A673 (cell line): Measurements from ENCODE around the gene MTTP. TPM values are rescaled to one million over a fixed set of nuclear protein-coding genes. Genes with fewer than 3 reads are reported as not detected.

ENCODE experiments used
- BruUV-seq: library from RNA; stranded (reverse); fragments of 400-500 nt; replicated peaks from 2 replicates; lab custom pipeline; 2021; lab: Mats Ljungman, UMichigan
- CTCF ChIA-PET: fragments of 300-600 bp; sonication (Branson Sonifier 250); formaldehyde crosslinking; loops from one replicate; lab custom pipeline; 2022; ENCODE audit warnings: antibody characterized with exemption; lab: Charles Lee
- POLR2A ChIA-PET: fragments of 300-600 bp; sonication (Branson Sonifier 250); formaldehyde crosslinking; loops from one replicate; lab custom pipeline; 2022; ENCODE audit warnings: antibody characterized with exemption; ENCODE audit not compliant: low non-redundant PET; lab: Charles Lee
- DNase-seq: peaks from one replicate; pipeline ENCODE4 v3.0.0-alpha.2; 2015; ENCODE audit warnings: low spot score
- H3K27ac ChIP-seq: fragments of 200-600 bp; sonication (generic); 2 replicates; pipeline ENCODE4 v1.5.1; 2016; ENCODE audit warnings: mixed run types, low read depth, mild to moderate bottlenecking, mixed read lengths, antibody characterized with exemption, low read length; ENCODE audit not compliant: poor library complexity, severe bottlenecking
- H3K27me3 ChIP-seq: fragments of 200-600 bp; sonication (generic); replicated peaks from 2 replicates; pipeline ENCODE4 v1.6.1; 2017; ENCODE audit warnings: mixed run types, low read depth, mild to moderate bottlenecking, mixed read lengths, antibody characterized with exemption, low read length; ENCODE audit not compliant: insufficient read depth, poor library complexity
- H3K36me3 ChIP-seq: fragments of 200-600 bp; sonication (generic); 2 replicates; pipeline ENCODE4 v1.6.1; 2016; ENCODE audit warnings: mixed run types, mild to moderate bottlenecking, mixed read lengths, antibody characterized with exemption, low read length; ENCODE audit not compliant: insufficient read depth, poor library complexity, severe bottlenecking
- H3K4me1 ChIP-seq: fragments of 200-600 bp; sonication (generic); 2 replicates; pipeline ENCODE4 v1.6.1; 2017; ENCODE audit warnings: mixed run types, mild to moderate bottlenecking, mixed read lengths, antibody characterized with exemption, low read length; ENCODE audit not compliant: insufficient read depth, poor library complexity, severe bottlenecking
- H3K4me3 ChIP-seq: fragments of 200-600 bp; sonication (generic); 2 replicates; pipeline ENCODE4 v1.5.1; 2016; ENCODE audit warnings: low read depth, mixed run types, mild to moderate bottlenecking, mixed read lengths, low read length; ENCODE audit not compliant: poor library complexity, severe bottlenecking
- H3K9me3 ChIP-seq: fragments of 200-600 bp; sonication (generic); 2 replicates; pipeline ENCODE4 v1.6.1; 2016; ENCODE audit warnings: mixed run types, low read depth, mild to moderate bottlenecking, mixed read lengths, antibody characterized with exemption, low read length; ENCODE audit not compliant: poor library complexity, severe bottlenecking
- EZH2 ChIP-seq: fragments of 200-600 bp; sonication (generic); IDR thresholded peaks from 2 replicates; pipeline ENCODE4 v1.6.1; 2017; ENCODE audit warnings: borderline replicate concordance, low read depth, mild to moderate bottlenecking, mixed read lengths, antibody characterized with exemption, low read length; ENCODE audit not compliant: poor library complexity, severe bottlenecking
- intact Hi-C: fragments of 100-400 bp; cut with micrococcal nuclease; formaldehyde crosslinking; loops from one replicate; pipeline ENCODE4 v1.10.0; 2022; ENCODE audit not compliant: unreplicated experiment
- total RNA-seq: library from RNA; stranded (reverse); gene quantifications from 2 replicates; pipeline ENCODE4 v1.2.3, GENCODE V29; 2021
- TF ChIP-seq, protein P1 (sequence below): fragments of 300-800, 200-600 bp; sonication (generic); conservative IDR thresholded peaks from 2 replicates; pipeline ENCODE4 v1.5.1; 2017; ENCODE audit warnings: low read depth, mild to moderate bottlenecking, antibody characterized with exemption, low read length, moderate library complexity, mixed read lengths

Gene MTTP
- total RNA-seq, 1 experiment from 2014 or later: not detected

- DNase-seq: no peak
- Histone ChIP-seq H3K9me3 (no peaks in the 10 kb centered on the region), H3K27ac (no peak overlapping the region), H3K4me1 (no peaks in the 10 kb centered on the region), H3K4me3 (no peak overlapping the region), H3K27me3 (peaks cover 76% of the 10 kb centered on the region), H3K36me3 (no peaks in the 10 kb centered on the region)
- intact Hi-C loops: no loop called here
- ChIA-PET CTCF (no interaction called here), POLR2A (no interaction called here)
- no TSS peak for BruUV-seq
- no peak for TF ChIP-seq EZH2
- TF ChIP-seq, protein P1, sequence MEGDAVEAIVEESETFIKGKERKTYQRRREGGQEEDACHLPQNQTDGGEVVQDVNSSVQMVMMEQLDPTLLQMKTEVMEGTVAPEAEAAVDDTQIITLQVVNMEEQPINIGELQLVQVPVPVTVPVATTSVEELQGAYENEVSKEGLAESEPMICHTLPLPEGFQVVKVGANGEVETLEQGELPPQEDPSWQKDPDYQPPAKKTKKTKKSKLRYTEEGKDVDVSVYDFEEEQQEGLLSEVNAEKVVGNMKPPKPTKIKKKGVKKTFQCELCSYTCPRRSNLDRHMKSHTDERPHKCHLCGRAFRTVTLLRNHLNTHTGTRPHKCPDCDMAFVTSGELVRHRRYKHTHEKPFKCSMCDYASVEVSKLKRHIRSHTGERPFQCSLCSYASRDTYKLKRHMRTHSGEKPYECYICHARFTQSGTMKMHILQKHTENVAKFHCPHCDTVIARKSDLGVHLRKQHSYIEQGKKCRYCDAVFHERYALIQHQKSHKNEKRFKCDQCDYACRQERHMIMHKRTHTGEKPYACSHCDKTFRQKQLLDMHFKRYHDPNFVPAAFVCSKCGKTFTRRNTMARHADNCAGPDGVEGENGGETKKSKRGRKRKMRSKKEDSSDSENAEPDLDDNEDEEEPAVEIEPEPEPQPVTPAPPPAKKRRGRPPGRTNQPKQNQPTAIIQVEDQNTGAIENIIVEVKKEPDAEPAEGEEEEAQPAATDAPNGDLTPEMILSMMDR: no peak
Observed at GRCh38 chr4:99642725-99643489, 68.3 kb downstream of the MTTP start.

DNA sequence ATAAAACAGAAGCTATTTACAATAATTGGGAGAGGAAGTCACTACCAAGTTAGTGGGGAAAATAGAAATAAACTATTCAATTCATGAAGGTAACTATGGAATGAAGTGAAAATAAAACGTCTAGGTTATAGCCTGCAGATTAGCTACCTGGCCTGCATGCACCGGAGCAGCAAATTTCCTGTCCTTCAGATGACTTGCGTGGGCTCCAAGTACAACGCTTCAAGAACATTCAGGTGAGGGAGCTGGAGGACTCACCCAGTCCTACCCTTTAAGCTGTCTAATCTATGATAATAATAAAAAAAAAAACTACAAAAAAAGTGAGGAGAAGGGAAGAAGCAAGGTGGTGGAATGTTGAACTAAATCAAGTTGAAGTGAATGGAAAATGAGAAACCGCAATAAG lies 69.8 kb downstream of the MTTP start:
- no peaks in the 10 kb centered on the region for H3K36me3 ChIP-seq
- H3K27me3 ChIP-seq: peaks cover 66% of the 10 kb centered on the region
- POLR2A ChIA-PET: no interaction called here
- H3K4me3 ChIP-seq: no peak overlapping the region
- H3K9me3 ChIP-seq: no peaks in the 10 kb centered on the region
- no peak for DNase-seq
- intact Hi-C loops: no loop called here
- TF ChIP-seq, protein P1: no peak
- TF ChIP-seq EZH2: no peak
- no TSS peak for BruUV-seq
- H3K27ac ChIP-seq: no peak overlapping the region
- no peaks in the 10 kb centered on the region for H3K4me1 ChIP-seq
- CTCF ChIA-PET: no interaction called here

GRCh38 chr4:99645036-99645435 lies 70.4 kb downstream of the MTTP start:
- CTCF ChIA-PET: no interaction called here
- DNase-seq: no peak
- H3K27me3 ChIP-seq: peaks cover 60% of the 10 kb centered on the region
- TF ChIP-seq, protein P1: no peak
- TF ChIP-seq EZH2: no peak
- no peaks in the 10 kb centered on the region for H3K9me3 ChIP-seq
- no peaks in the 10 kb centered on the region for H3K36me3 ChIP-seq
- no TSS peak for BruUV-seq
- no peaks in the 10 kb centered on the region for H3K4me1 ChIP-seq
- H3K27ac ChIP-seq: no peak overlapping the region
- intact Hi-C loops: no loop called here
- H3K4me3 ChIP-seq: no peak overlapping the region
- POLR2A ChIA-PET: no interaction called here
